ENCODE results near the gene CMKLR1. TPM values are rescaled to one million over a fixed set of nuclear protein-coding genes. Genes with fewer than 3 reads are reported as not detected.

CMKLR1 gene
- polyA plus RNA-seq (2013, experiment 1 of 2; ENCODE audit: insufficient read length): 0.67 TPM
- 1.2 TPM for polyA plus RNA-seq (2013, experiment 2 of 2; ENCODE audit: insufficient read length)

GRCh38 chr12:108338915-108339657 is at the start of gene CMKLR1:
TSS of gene CMKLR1 (minus strand) at chr12:108339311. CDS start at chr12:108293591, 45,720 bp downstream.
- DNase-seq: no peak

GRCh38 chr12:108387771-108388170 is 48.7 kb upstream of the CMKLR1 start:
- no peak for DNase-seq

GRCh38 chr12:108386709-108387360 is 47.7 kb upstream of the CMKLR1 start:
- DNase-seq: no peak

DNA sequence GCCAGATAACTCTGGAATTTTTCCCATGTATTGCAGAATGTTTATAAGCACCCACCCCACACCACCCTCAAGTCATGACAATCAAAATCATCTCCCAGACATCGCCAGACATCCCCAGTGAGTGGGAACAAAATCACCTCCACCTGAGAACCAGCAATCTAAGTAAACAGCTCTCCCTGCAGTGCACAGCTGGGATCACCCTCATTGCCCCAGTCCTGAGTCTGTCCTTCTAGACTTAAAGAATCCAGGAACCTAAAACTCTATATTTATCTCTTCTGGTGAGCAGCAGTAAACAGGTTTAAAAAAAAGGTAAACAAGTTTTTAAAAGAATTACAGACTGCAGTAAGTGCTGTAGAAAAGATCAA is 43.3 kb upstream of the CMKLR1 start:
- no peak for DNase-seq

GRCh38 chr12:108381787-108382436 is 42.8 kb upstream of the CMKLR1 start:
- DNase-seq: peak; percentile 43

DNA sequence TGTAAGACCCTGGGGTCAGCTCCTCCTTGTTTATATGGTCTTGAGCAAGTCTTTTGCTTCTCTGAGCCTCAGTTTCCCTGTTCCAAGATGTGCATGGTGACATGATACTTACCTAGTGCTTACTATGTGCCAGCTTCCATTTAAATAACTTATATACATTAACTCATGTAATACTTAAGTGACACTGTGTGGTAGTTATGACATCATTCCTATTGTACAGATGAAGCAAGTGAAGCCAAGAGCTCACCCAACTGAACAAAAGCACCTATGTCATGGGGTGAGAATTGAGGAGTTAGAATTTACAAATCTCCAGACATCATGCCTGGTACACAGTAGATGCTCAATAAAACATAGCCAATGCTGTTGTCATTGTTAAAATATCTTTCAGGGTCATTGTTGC is 41.3 kb upstream of the CMKLR1 start:
- no peak for DNase-seq

DNA sequence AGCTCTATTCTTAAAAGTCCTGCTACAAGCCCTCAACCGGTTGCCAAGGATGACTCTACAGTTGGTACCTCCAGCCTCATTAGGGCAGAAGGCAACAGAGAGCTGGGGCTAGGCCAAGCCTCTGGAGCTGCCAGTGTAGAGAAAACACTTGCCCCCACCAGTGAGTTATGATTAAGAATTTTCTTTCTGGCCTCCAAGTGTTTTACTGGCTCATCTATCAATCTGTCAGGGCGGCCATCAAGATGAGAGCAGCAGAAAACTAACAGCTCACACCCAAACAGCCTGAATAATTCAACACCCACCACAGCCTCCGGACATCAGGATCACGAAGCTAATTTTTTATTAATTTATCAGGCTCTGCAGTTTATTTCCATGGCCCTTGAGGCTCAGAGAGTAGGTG is 40.7 kb upstream of the CMKLR1 start:
- no peak for DNase-seq

- no peak for DNase-seq
Measured at GRCh38 chr12:108378926-108379325, 39.8 kb upstream of the CMKLR1 start.

- no peak for DNase-seq
Measured at GRCh38 chr12:108377260-108377659, 38.1 kb upstream of the CMKLR1 start.

DNA sequence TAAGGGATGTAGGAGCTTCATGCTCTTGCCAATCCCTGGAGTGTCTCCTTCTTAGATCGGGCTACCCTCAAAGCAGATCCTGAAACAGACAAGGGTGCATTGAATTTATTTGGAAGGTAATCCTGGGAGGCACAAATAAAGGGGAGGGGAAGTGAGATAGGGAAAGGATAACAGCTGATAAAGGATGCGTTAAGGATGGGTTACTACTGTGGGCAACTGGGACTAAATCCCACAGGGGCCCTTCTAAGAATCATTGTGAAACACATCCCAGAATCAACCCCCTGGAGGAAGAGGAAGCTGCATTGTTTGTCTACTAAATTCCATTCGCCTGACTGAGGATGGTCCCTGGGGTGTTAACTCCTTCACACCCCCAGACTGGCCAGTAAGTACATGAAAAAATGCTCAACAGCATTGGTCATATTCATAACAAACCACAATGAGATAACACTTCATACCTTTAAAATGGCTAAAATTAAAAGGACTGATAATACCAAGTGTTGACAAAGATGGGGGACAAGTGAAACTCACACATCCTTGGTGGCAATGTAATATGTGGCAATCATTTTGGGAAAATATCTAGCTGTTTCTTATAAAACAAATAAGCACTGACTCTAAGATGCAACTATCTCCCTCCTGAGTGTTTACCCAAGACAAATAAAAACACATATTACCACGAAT is 37.0 kb upstream of the CMKLR1 start:
- DNase-seq: peak; percentile 87

GRCh38 chr12:108374596-108375320 is 35.6 kb upstream of the CMKLR1 start:
- DNase-seq: peak; percentile 12

- DNase-seq: no peak
Measured at GRCh38 chr12:108373111-108373510, 34.0 kb upstream of the CMKLR1 start.

GRCh38 chr12:108371801-108372344 is 32.8 kb upstream of the CMKLR1 start:
- DNase-seq: peak; percentile 86

- no peak for DNase-seq
Measured at GRCh38 chr12:108370415-108370814, 31.3 kb upstream of the CMKLR1 start.

GRCh38 chr12:108369736-108370396 is 30.8 kb upstream of the CMKLR1 start:
- DNase-seq: no peak

- no peak for DNase-seq
Measured at GRCh38 chr12:108368089-108368488, 29.0 kb upstream of the CMKLR1 start.

GRCh38 chr12:108367436-108367835 is 28.3 kb upstream of the CMKLR1 start:
- DNase-seq: peak; percentile 46

- no peak for DNase-seq
Measured at GRCh38 chr12:108365324-108365723, 26.2 kb upstream of the CMKLR1 start.

- DNase-seq: no peak
Measured at GRCh38 chr12:108364879-108365278, 25.8 kb upstream of the CMKLR1 start.

DNA sequence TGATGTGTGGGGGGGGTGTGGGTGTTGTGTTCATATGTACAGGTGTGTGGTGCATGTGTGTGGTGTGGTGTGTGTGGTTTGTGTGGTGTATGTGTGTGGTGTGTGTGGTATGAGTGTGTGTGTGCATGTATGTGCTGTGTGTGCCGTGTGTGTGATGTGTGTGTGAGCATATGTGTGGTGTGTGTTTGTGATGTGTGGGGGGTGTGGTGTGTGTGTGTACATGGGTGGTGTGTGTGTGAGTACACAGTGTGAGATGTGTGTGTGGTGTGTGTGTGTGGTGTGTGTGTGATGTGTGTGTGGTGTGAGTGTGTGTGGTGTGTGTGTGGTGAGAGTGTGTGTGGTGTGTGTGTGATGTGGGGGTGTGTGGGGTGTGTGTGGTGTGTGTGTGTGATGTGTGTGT is 24.5 kb upstream of the CMKLR1 start:
- no peak for DNase-seq

GRCh38 chr12:108363165-108363564 is 24.1 kb upstream of the CMKLR1 start:
- no peak for DNase-seq
